Activated B cell treated with CpG ODN at 0.5 μM for 24 hours (primary cell): Measurements from ENCODE around the gene EXTL2. TPM values are rescaled to one million over a fixed set of nuclear protein-coding genes. Genes with fewer than 3 reads are reported as not detected.

Source experiments
- ATAC-seq: fragments of 200-7000 bp; cut with Tn5 transposase; one replicate; pipeline ENCODE4 v1.10.0; 2021; ENCODE audit warnings: low read depth, mild to moderate bottlenecking, moderate library complexity
- CTCF ChIA-PET: fragments of 350-600 bp; sonication (Branson Sonifier 250); formaldehyde crosslinking; loops from one replicate; lab custom pipeline; 2021; ENCODE audit warnings: antibody characterized with exemption; lab: Charles Lee
- POLR2A ChIA-PET: fragments of 350-600 bp; sonication (Branson Sonifier 250); formaldehyde crosslinking; loops from one replicate; lab custom pipeline; 2021; ENCODE audit warnings: antibody characterized with exemption; lab: Charles Lee
- DNase-seq: peaks from one replicate; pipeline ENCODE4 v3.0.0; 2022
- H3K27ac Mint-ChIP-seq: one replicate; pipeline ENCODE4 v1.8.0; 2020; ENCODE audit warnings: mixed read lengths
- H3K27me3 Mint-ChIP-seq: one replicate; pipeline ENCODE4 v1.8.0; 2021; ENCODE audit warnings: mixed read lengths
- H3K36me3 Mint-ChIP-seq: one replicate; pipeline ENCODE4 v1.8.0; 2021; ENCODE audit warnings: low read depth, mixed read lengths
- H3K4me1 Mint-ChIP-seq: one replicate; pipeline ENCODE4 v1.8.0; 2021; ENCODE audit warnings: mixed read lengths
- H3K4me3 Mint-ChIP-seq: one replicate; pipeline ENCODE4 v1.8.0; 2020; ENCODE audit warnings: mild to moderate bottlenecking, mixed read lengths
- H3K9me3 Mint-ChIP-seq: one replicate; pipeline ENCODE4 v1.8.0; 2020; ENCODE audit warnings: mixed read lengths
- CTCF ChIP-seq: fragments of 200-600 bp; IDR thresholded peaks from one replicate; pipeline ENCODE4 v1.8.0; 2022; ENCODE audit warnings: antibody characterized with exemption, mild to moderate bottlenecking
- intact Hi-C: fragments of 100-400 bp; cut with micrococcal nuclease; formaldehyde crosslinking; loops from one replicate; pipeline ENCODE4 v1.15.1; 2024
- total RNA-seq: library from RNA; stranded (reverse); gene quantifications from 2 replicates; pipeline ENCODE4 v1.2.3, GENCODE V29; 2022

Gene EXTL2
- total RNA-seq, 1 donor from 2014 or later, result 4.8 TPM

DNA sequence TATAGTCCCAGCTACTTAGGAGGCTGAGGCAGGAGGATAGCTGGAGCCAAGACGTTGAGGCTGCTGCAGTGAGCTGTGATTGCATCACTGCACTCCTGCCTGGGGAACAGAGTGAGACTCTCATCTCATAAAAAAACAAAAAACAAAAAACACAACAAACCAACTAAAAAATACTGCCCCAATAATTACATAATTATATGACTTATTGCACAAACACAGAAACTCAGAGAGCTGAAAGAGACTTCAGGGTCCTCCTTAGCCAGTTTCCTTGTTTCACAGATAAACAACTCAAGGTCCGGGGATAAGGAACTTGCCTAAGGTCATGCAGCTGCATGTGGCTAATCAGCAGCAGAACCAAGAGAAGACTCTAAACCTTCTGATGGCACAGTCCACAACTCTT, 11.9 kb downstream of the EXTL2 start:
- ATAC-seq, result no peak
- H3K9me3 Mint-ChIP-seq, result no peaks in the 10 kb centered on the region
- H3K27me3 Mint-ChIP-seq, result no peaks in the 10 kb centered on the region
- H3K4me3 Mint-ChIP-seq, result no peak overlapping the region
- intact Hi-C loops, result no loop called here
- H3K4me1 Mint-ChIP-seq, result no peaks in the 10 kb centered on the region
- DNase-seq, result no peak
- TF ChIP-seq CTCF, result no peak
- no peak overlapping the region for H3K27ac Mint-ChIP-seq
- no peaks in the 10 kb centered on the region for H3K36me3 Mint-ChIP-seq
- CTCF ChIA-PET, result interaction anchor here (0.8 kb wide), 1 partner anchor 14 kb away, joined by 4 read pairs; no protein-coding TSS in a partner anchor
- POLR2A ChIA-PET, result no interaction called here

GRCh38 chr1:100881687-100882086, 13.0 kb downstream of the EXTL2 start:
- Mint-ChIP-seq H3K27me3 (no peaks in the 10 kb centered on the region), H3K4me3 (no peak overlapping the region), H3K4me1 (no peaks in the 10 kb centered on the region), H3K9me3 (no peaks in the 10 kb centered on the region), H3K36me3 (no peaks in the 10 kb centered on the region), H3K27ac (no peak overlapping the region)
- TF ChIP-seq CTCF, result no peak
- ChIA-PET CTCF (interaction anchor here (2.4 kb wide), 1 partner anchor 14 kb away, joined by 17 read pairs; no protein-coding TSS in a partner anchor), POLR2A (no interaction called here)
- DNase-seq (no peak), ATAC-seq (no peak)
- intact Hi-C loops, result no loop called here

DNA sequence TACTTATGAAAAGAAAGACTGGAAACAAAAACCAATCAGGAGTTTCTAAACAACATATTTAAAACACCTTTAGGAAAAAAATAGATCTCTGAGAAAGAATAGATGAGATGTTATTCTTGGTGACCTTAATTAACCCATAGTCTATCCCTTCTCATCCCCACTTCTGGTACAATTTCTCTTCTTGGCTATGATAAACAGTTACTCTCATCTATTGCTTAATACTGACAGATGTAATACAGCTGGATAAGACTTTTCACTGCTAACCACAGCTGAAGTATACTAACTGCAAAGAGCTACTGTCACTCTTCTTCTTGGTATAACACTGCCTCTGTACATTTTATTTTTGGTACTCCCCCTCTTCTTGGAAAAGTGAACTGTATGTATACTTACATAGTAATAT, 15.2 kb downstream of the EXTL2 start:
- POLR2A ChIA-PET, result no interaction called here
- H3K9me3 Mint-ChIP-seq, result no peaks in the 10 kb centered on the region
- intact Hi-C loops, result no loop called here
- no peak overlapping the region for H3K27ac Mint-ChIP-seq
- DNase-seq, result no peak
- CTCF ChIA-PET, result interaction anchor here (1.4 to 2.4 kb wide), 2 partner anchors 11 to 16 kb away, joined by 4 to 17 read pairs; no protein-coding TSS in a partner anchor
- H3K27me3 Mint-ChIP-seq, result no peaks in the 10 kb centered on the region
- no peaks in the 10 kb centered on the region for H3K36me3 Mint-ChIP-seq
- ATAC-seq, result no peak
- H3K4me3 Mint-ChIP-seq, result no peak overlapping the region
- no peaks in the 10 kb centered on the region for H3K4me1 Mint-ChIP-seq
- TF ChIP-seq CTCF, result no peak

DNA sequence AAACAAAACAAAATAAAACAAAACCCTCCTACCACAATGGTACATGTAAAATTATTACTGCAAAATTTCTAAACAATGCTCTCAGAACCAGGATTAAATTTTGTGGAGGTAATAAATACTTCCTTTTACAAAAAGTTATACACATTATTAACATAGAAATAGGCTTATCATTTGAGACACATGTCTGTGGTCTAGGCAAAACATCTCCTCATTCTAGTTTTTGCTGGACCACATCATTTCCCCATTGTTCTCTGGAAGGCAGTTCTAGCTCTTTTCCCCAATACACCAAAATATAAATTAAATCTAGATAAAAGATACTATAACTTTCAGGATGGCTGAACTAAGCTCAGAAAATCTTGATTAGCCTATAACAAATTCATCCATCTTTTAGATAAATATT, 18.4 kb downstream of the EXTL2 start:
- TF ChIP-seq CTCF, result no peak

DNA sequence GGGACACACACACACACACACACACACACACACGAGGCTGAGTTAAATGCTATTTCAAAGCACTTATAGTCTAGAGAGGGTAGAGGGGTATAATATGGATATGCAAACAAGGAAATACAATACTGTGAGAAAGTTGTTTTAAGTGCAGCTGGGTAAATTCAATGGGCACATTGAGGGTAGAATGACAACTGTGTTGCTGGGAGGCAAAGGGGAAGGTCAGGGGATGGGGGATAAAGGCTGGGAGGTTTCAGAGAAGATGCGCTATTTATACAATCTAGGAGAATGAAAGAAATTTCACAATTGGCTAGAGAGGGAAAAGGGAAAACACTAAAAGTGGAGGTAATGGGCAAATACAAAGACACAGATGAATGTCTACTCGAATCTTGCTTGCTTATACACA, 19.4 kb downstream of the EXTL2 start:
- Mint-ChIP-seq H3K4me1 (no peaks in the 10 kb centered on the region), H3K9me3 (no peaks in the 10 kb centered on the region), H3K27ac (no peak overlapping the region), H3K36me3 (no peaks in the 10 kb centered on the region), H3K27me3 (no peaks in the 10 kb centered on the region), H3K4me3 (no peak overlapping the region)
- DNase-seq (no peak), ATAC-seq (no peak)
- ChIA-PET POLR2A (no interaction called here), CTCF (no interaction called here)
- intact Hi-C loops, result no loop called here
- TF ChIP-seq CTCF, result no peak

More for the DNA sequence above, 18.4 kb downstream of the EXTL2 start:
- intact Hi-C loops, result no loop called here
- no peak overlapping the region for H3K4me3 Mint-ChIP-seq
- DNase-seq (no peak), ATAC-seq (no peak)
- H3K4me1 Mint-ChIP-seq, result no peaks in the 10 kb centered on the region
- no peaks in the 10 kb centered on the region for H3K27me3 Mint-ChIP-seq
- ChIA-PET CTCF (no interaction called here), POLR2A (no interaction called here)
- no peaks in the 10 kb centered on the region for H3K9me3 Mint-ChIP-seq
- no peaks in the 10 kb centered on the region for H3K36me3 Mint-ChIP-seq
- H3K27ac Mint-ChIP-seq, result no peak overlapping the region
